ENCODE results near the gene SCN1B. TPM values are rescaled to one million over a fixed set of nuclear protein-coding genes. Genes with fewer than 3 reads are reported as not detected.

Gene SCN1B
- total and polyA plus RNA-seq, 2 of the 13 experiments (the other 11 are each of a cell fraction or from before 2014, with no cell fraction given): 2.7 to 20.1 TPM

GRCh38 chr19:35044317-35045117, 14.2 kb downstream of the SCN1B start (continued):
- peak; percentile 86 for TF ChIP-seq CTCF (CRISPR knock-in tag; IDR thresholded peaks at IDR 0.05)
- TF ChIP-seq ZSCAN25 (CRISPR knock-in tag; IDR thresholded peaks at IDR 0.05): peak; percentile 97
- TF ChIP-seq ZKSCAN5 (CRISPR knock-in tag; IDR thresholded peaks at IDR 0.05): peak; percentile 89; the same call in 1 of the 2 replicates

GRCh38 chr19:35045667-35046300, 15.5 kb downstream of the SCN1B start:
- CTCF ChIA-PET (ENCODE audit: low intra/inter-chr PET ratio, low total read pairs): interaction anchor here (3.0 kb wide), 1 partner anchor 73 kb away, joined by 15 read pairs; no protein-coding TSS in a partner anchor
- BruUV-seq (replicated peaks): no TSS peak
- H3K4me1 ChIP-seq (ENCODE audit: insufficient read depth, low read length): peaks cover 50% of the 10 kb centered on the region
- in situ Hi-C loops (cut with HindIII; ENCODE audit: extremely low pct_ligation_motif_present, low pct_unique_long_range_greater_than_20kb) (no loop called here), intact Hi-C loops (cut with micrococcal nuclease; ENCODE audit: unreplicated experiment) (no loop called here)
- H4K20me1 ChIP-seq (ENCODE audit: insufficient read depth, low read length): peaks cover 67% of the 10 kb centered on the region
- H3K36me3 ChIP-seq (replicated peaks in 1 of 2; ENCODE audit: control insufficient read depth in 1 of 2, insufficient read depth in 2 of 2, low read length in 2 of 2): peaks cover 17 to 34% of the 10 kb centered on the region in 2 experiments
- POLR2A ChIA-PET: no interaction called here
- no peak for DNase-seq (ENCODE audit: low spot score)
- peaks cover 57% of the 10 kb centered on the region for H3K79me2 ChIP-seq (ENCODE audit: insufficient read depth, low read length)
- H2AFZ ChIP-seq (ENCODE audit: low read length): no peak overlapping the region
- no peak overlapping the region for H3K4me3 ChIP-seq (replicated peaks in 1 of 3; ENCODE audit: insufficient read depth in 1 of 3, low read depth in 2 of 3, low read length in 3 of 3)
- H3K9me3 ChIP-seq (ENCODE audit: low read length): no peaks in the 10 kb centered on the region
- ATAC-seq: no peak
- no peaks in the 10 kb centered on the region for H3K27me3 ChIP-seq (ENCODE audit: control insufficient read depth in 1 of 2, insufficient read depth in 2 of 2, low read length in 2 of 2)
- no peak overlapping the region for H3K4me2 ChIP-seq (ENCODE audit: low read depth, low read length)
- no peak overlapping the region for H3K9ac ChIP-seq (ENCODE audit: insufficient read depth, low read depth, low read length)
- FAIRE-seq: no peak
- no peak overlapping the region for H3K27ac ChIP-seq (ENCODE audit: extremely low read length, insufficient read depth, low read length)
- 98% methylated on average over 6 of the region's 10 CpGs for WGBS (ENCODE audit: low lambda C conversion rate)
- no peak for TF ChIP-seq PRDM4 (CRISPR knock-in tag; IDR thresholded peaks at IDR 0.05; ENCODE audit: borderline replicate concordance)
- no peak for TF ChIP-seq ZNF709 (CRISPR knock-in tag; IDR thresholded peaks at IDR 0.05)
- 0 out of 4 replicates have a peak, but pooled peaks of 1 of the 2 experiments have one; percentile 37 for TF ChIP-seq POLR2A (IDR thresholded peaks at IDR 0.05; ENCODE audit: insufficient read depth in 1 of 2, low read depth in 2 of 2, low read length in 2 of 2)
- TF ChIP-seq ETV5 (CRISPR knock-in tag; IDR thresholded peaks at IDR 0.05; ENCODE audit: borderline replicate concordance): 0 out of 2 replicates have a peak, but pooled peaks have one; percentile 11
- TF ChIP-seq SRF (IDR thresholded peaks at IDR 0.05; ENCODE audit: low read depth, low read length): no peak
- TF ChIP-seq ESRRA (CRISPR knock-in tag; IDR thresholded peaks at IDR 0.05; ENCODE audit: low read depth): no peak
- no peak for TF ChIP-seq HDAC6 (IDR thresholded peaks at IDR 0.05; ENCODE audit: low read depth, low read length)
- TF ChIP-seq POLR2AphosphoS5 (IDR thresholded peaks at IDR 0.05; ENCODE audit: low read depth, low read length): peak; percentile 34; the same call in 1 of the 2 replicates
- TF ChIP-seq CTCF (CRISPR knock-in tag; IDR thresholded peaks at IDR 0.05): peak; percentile 31; the same call in 1 of the 2 replicates
- TF ChIP-seq AGO2 (optimal IDR thresholded peaks at IDR 0.05; ENCODE audit: low read depth, low read length): peak; percentile 34
- no peak for TF ChIP-seq ZNF549 (CRISPR knock-in tag; IDR thresholded peaks at IDR 0.05)
